Myometrial cell (primary cell): ENCODE measurements around the gene SPATA2. TPM values are rescaled to one million over a fixed set of nuclear protein-coding genes. Genes with fewer than 3 reads are reported as not detected.

Experiments
- total RNA-seq: library from RNA; depleted of rRNA; stranded (reverse); fragments of >200 nt; gene quantifications from 2 replicates; pipeline ENCODE4 v1.2.3, GENCODE V29; 2015

SPATA2 gene, protein sequence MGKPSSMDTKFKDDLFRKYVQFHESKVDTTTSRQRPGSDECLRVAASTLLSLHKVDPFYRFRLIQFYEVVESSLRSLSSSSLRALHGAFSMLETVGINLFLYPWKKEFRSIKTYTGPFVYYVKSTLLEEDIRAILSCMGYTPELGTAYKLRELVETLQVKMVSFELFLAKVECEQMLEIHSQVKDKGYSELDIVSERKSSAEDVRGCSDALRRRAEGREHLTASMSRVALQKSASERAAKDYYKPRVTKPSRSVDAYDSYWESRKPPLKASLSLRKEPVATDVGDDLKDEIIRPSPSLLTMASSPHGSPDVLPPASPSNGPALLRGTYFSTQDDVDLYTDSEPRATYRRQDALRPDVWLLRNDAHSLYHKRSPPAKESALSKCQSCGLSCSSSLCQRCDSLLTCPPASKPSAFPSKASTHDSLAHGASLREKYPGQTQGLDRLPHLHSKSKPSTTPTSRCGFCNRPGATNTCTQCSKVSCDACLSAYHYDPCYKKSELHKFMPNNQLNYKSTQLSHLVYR
- 3.0 and 3.5 TPM in 2 replicates for total RNA-seq

DNA sequence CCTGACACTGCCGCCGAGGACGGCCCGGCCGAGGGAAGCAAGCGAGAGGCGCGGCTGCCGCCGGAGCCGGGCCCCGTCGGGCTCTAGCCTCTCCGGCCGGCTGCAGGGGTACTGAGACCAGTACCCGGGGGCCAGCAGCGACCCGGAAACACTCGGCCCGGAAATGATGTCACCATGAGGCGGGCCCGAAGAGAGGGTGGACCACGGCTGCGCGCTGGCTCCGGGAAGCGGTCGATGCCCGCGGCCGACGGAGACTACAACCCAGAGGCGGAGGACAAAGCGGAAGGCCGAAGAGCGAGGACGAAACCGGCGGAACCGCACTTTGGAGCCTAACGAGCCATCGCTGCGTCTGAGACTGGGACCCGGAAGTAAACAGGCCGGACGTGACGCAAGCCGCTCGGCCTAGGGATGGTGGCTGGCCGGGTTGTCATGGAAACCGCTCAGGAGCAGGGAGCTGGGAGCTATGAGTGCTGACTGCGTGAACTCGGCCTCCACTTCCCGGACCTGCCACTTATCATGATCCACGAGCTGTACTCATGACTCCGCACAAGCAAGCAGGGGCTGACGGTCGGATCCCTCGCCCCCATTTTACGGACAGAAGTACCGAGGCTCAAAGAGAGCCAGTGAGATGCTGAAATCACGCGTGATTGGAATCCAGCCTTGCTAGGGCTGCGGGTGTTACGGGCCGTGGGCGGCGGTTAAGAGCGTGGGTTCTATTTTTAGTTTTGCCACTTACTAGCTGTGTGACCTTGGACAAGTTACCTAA, at the start of gene SPATA2:
Gene SPATA2, minus strand, starts transcription at position 150 of the 766 bp plus-strand sequence. CDS start 7,039 bp downstream, outside the sequence.

DNA sequence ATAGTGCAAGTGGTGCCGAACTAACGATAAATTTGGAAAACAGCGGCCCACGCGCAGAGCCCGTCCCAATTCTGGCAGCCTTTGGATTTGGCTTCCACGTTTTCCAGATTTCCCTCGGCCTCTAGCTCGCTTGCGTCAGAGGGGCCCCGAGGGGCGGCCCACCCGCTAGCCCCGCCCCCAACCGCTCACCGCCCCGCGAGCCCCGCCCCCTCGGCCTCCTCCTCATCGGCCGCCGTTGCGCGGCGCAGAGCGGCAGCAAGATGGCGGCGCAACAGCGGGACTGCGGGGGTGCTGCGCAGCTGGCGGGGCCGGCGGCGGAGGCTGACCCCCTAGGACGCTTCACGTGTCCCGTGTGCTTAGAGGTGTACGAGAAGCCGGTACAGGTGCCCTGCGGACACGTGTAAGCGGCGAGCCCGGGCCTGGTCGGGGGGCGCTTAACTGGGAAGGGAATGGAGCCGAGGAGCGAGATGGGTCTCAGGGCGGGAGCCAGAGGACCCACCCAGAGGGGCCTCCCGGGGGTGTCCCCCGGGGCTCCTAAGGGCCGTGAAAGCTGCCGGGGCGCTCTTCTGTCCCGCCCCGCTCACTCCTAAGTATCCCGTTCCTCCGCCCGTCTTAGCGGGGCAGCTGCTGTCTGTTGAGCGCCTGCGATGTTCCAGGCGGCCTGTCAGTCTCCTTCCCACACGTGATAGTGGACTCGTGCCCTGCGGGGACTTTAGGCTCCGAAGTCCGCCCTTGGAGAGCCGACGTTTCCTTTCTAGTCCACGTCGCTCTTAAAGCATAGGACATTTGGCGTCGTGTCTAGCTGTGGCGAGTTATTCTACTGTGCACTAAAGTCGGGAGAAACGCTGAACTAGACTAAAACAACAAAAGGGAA, 21.1 kb upstream of the SPATA2 start, which contains the start of gene RNF114:
Gene RNF114, plus strand, starts transcription at position 245 of the 874 bp plus-strand sequence. Its CDS starts 16 bp downstream, at position 261.

Other genes with a start within 250 kb of the SPATA2 start
- 10.7 and 11.2 TPM in 2 replicates for gene B4GALT5, start 201.7 kb downstream of the SPATA2 start, total RNA-seq
- gene SLC9A8, start 102.7 kb downstream of the SPATA2 start, total RNA-seq, result 3.0 and 3.2 TPM in 2 replicates
- 76.1 and 84.2 TPM in 2 replicates for gene RNF114, start 20.9 kb upstream of the SPATA2 start, total RNA-seq
- gene SNAI1, start 67.5 kb upstream of the SPATA2 start, total RNA-seq, result 0.89 and 2.0 TPM in 2 replicates
- gene UBE2V1, start 197.6 kb upstream of the SPATA2 start, total RNA-seq, result 55.4 and 65.7 TPM in 2 replicates
- gene PEDS1, start 238.2 kb upstream of the SPATA2 start, total RNA-seq, result 36.7 and 54.2 TPM in 2 replicates